Ovary (tissue), 3 donors: Measurements from ENCODE around the gene HDLBP.

Source experiments
- EP300 ChIP-seq: sonication (generic); formaldehyde crosslinking; IDR thresholded peaks from one replicate; pipeline ENCODE4 v1.6.1; 2017; ENCODE audit warnings: antibody characterized with exemption
- POLR2A ChIP-seq: fragments of 450-650 bp; IDR thresholded peaks from one replicate; pipeline ENCODE4 v1.6.1; 2017; ENCODE audit warnings: antibody characterized with exemption, mild to moderate bottlenecking, moderate library complexity
- TF ChIP-seq, protein P1 (sequence below), 3 donors: fragments of 450-650 bp in 2 of 3; fragments of 200-600 bp in 1 of 3; IDR thresholded peaks; one replicate each; pipeline versions ENCODE4 v1.5.1 to v1.8.0; 2016 to 2022; ENCODE audit warnings: antibody characterized with exemption in 3 of 3, mild to moderate bottlenecking in 1 of 3
- donor health status: DM: no; HTN: no; CAD: no.

DNA sequence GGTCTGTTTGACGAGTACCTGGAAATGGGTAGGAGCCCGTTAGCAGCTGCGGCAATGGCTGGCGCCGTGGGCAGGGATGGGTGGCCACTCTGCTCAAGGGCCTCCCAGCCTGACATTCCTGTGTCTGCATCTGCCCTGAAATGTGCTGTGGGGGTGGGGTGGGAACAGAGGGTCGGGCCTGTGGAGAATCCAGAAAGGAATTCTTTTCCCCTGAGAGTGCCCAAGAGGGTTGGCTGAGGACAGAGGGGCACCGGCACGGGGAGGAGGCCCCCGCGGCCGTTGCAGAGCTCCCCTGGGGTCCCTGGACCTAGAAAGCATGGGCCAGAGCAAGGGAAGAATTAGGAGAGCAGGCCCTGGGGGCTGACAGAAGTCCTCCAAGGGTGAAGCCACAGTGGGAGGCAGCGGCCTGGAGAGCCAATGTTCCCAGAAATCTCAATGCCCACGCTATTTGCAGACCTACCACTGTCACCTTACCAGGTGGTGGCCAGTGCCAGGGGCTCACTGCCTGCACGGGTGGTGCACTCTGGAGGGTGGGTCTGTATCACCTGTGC is 99.2 kb downstream of the HDLBP start:
- TF ChIP-seq, protein P1, sequence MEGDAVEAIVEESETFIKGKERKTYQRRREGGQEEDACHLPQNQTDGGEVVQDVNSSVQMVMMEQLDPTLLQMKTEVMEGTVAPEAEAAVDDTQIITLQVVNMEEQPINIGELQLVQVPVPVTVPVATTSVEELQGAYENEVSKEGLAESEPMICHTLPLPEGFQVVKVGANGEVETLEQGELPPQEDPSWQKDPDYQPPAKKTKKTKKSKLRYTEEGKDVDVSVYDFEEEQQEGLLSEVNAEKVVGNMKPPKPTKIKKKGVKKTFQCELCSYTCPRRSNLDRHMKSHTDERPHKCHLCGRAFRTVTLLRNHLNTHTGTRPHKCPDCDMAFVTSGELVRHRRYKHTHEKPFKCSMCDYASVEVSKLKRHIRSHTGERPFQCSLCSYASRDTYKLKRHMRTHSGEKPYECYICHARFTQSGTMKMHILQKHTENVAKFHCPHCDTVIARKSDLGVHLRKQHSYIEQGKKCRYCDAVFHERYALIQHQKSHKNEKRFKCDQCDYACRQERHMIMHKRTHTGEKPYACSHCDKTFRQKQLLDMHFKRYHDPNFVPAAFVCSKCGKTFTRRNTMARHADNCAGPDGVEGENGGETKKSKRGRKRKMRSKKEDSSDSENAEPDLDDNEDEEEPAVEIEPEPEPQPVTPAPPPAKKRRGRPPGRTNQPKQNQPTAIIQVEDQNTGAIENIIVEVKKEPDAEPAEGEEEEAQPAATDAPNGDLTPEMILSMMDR (IDR thresholded peaks at IDR 0.05) = no peak
- TF ChIP-seq POLR2A = no peak
- no peak for TF ChIP-seq EP300
